H1 (cell line): ENCODE data around the gene TP73. TPM values are rescaled to one million over a fixed set of nuclear protein-coding genes. Genes with fewer than 3 reads are reported as not detected.

Source experiments
- BRCA1 ChIP-seq: IDR thresholded peaks from 2 replicates; pipeline ENCODE4 v1.6.1; 2012; ENCODE audit warnings: low read depth, low read length, improper control_type of control experiment
- CHD2 ChIP-seq: IDR thresholded peaks from 2 replicates; pipeline ENCODE4 v1.6.1; 2012; ENCODE audit warnings: low read length, improper control_type of control experiment
- CTBP2 ChIP-seq: IDR thresholded peaks from 2 replicates; pipeline ENCODE4 v1.7.0; 2011; ENCODE audit warnings: borderline replicate concordance, mild to moderate bottlenecking, moderate library complexity, mixed read lengths, low read length; ENCODE audit not compliant: insufficient read depth, insufficient read length
- FOSL1 ChIP-seq: IDR thresholded peaks from 2 replicates; pipeline ENCODE4 v1.6.1; 2011; ENCODE audit warnings: mild to moderate bottlenecking, low read depth, low read length, moderate library complexity; ENCODE audit not compliant: insufficient read depth
- NANOG ChIP-seq: IDR thresholded peaks from 2 replicates; pipeline ENCODE4 v1.6.1; 2011; ENCODE audit warnings: low read length, low read depth, mild to moderate bottlenecking, inconsistent platforms; ENCODE audit not compliant: insufficient read depth, poor library complexity, severe bottlenecking
- RBBP5 ChIP-seq: IDR thresholded peaks from 2 replicates; pipeline ENCODE4 v1.7.1; 2012; ENCODE audit warnings: low read depth, mild to moderate bottlenecking, inconsistent platforms, low read length, moderate library complexity, borderline replicate concordance
- SIRT6 ChIP-seq: IDR thresholded peaks from one replicate; pipeline ENCODE4 v1.7.1; 2012; ENCODE audit warnings: low read length, inconsistent platforms
- polyA plus RNA-seq, 7 experiments: library from polyadenylated mRNA; depleted of rRNA in 3 of 7; stranded (reverse) in 5 of 7; unstranded in 2 of 7; fragments of >200 nt in 5 of 7; fragments of 200-250 nt in 2 of 7; gene quantifications; 1 replicate in 5 of 7; 2 replicates in 1 of 7; 4 replicates in 1 of 7; pipeline versions ENCODE4 v1.2.1 to v1.2.3, GENCODE V29; 2011 to 2013; ENCODE audit warnings: missing spikeins in 2 of 7, mixed read lengths in 2 of 7
- total RNA-seq: library from RNA; stranded (reverse); fragmentation: NEBNext Ultra II Directional; extraction: Animal tissue kit (Norgen Biotek cat#: 25700); gene quantifications from 2 replicates; pipeline ENCODE4 v1.2.1, GENCODE V29; 2021

Gene TP73
- total and polyA plus RNA-seq, 2 of the 8 experiments (the other 6 are each of a cell fraction or from before 2014, with no cell fraction given) = 2.6 to 3.1 TPM

GRCh38 chr1:3618531-3618880 lies 33.8 kb upstream of the TP73 start (continued):
- no peak for TF ChIP-seq FOSL1
- no peak for TF ChIP-seq BRCA1
- no peak for TF ChIP-seq SIRT6
- TF ChIP-seq CTBP2 = no peak
- no peak for TF ChIP-seq CHD2
- TF ChIP-seq RBBP5 = no peak
- TF ChIP-seq NANOG = no peak
